GM19351 (cell line): ENCODE measurements around the gene MYO9A.

Experiments
- ATAC-seq: cut with Tn5 transposase; IDR thresholded peaks from one replicate; pipeline ENCODE4 v1.9.1; 2021; ENCODE audit warnings: mild to moderate bottlenecking, moderate library complexity; ENCODE audit not compliant: unreplicated experiment

Gene MYO9A

GRCh38 chr15:71970435-71970834 lies 147.5 kb downstream of the MYO9A start:
- no peak for ATAC-seq

GRCh38 chr15:71962537-71962936 lies 155.4 kb downstream of the MYO9A start:
- ATAC-seq = no peak

GRCh38 chr15:71957026-71957425 lies 160.9 kb downstream of the MYO9A start:
- ATAC-seq = no peak

- no peak for ATAC-seq
These were observed 166.8 kb downstream of the MYO9A start for GRCh38 chr15:71951134-71951533.

- no peak for ATAC-seq
These were observed 172.9 kb downstream of the MYO9A start for GRCh38 chr15:71945012-71945411.

GRCh38 chr15:71943806-71944205 lies 174.1 kb downstream of the MYO9A start:
- no peak for ATAC-seq

- no peak for ATAC-seq
These were observed 177.9 kb downstream of the MYO9A start for GRCh38 chr15:71939981-71940588.

- ATAC-seq = no peak
These were observed 180.2 kb downstream of the MYO9A start for GRCh38 chr15:71937650-71938311.

GRCh38 chr15:71934446-71934845 lies 183.5 kb downstream of the MYO9A start:
- ATAC-seq = no peak

- ATAC-seq = no peak
These were observed 185.3 kb downstream of the MYO9A start for GRCh38 chr15:71932689-71933088.

- no peak for ATAC-seq
These were observed 186.7 kb downstream of the MYO9A start for GRCh38 chr15:71931261-71931660.

GRCh38 chr15:71925145-71925544 lies 192.8 kb downstream of the MYO9A start:
- no peak for ATAC-seq

- no peak for ATAC-seq
These were observed 196.8 kb downstream of the MYO9A start for GRCh38 chr15:71921191-71921590.

- no peak for ATAC-seq
These were observed 197.4 kb downstream of the MYO9A start for GRCh38 chr15:71920573-71920972.

- no peak for ATAC-seq
These were observed 201.1 kb downstream of the MYO9A start for GRCh38 chr15:71916834-71917233.

GRCh38 chr15:71914092-71914491 lies 203.9 kb downstream of the MYO9A start:
- no peak for ATAC-seq

GRCh38 chr15:71899674-71900073 lies 218.3 kb downstream of the MYO9A start:
- no peak for ATAC-seq

GRCh38 chr15:71893691-71894090 lies 224.3 kb downstream of the MYO9A start:
- ATAC-seq = no peak

GRCh38 chr15:71892335-71892734 lies 225.6 kb downstream of the MYO9A start:
- no peak for ATAC-seq

- ATAC-seq = no peak
These were observed 226.9 kb downstream of the MYO9A start for GRCh38 chr15:71891026-71891425.

- ATAC-seq = no peak
These were observed 228.0 kb downstream of the MYO9A start for GRCh38 chr15:71889947-71890346.

GRCh38 chr15:71889385-71889784 lies 228.6 kb downstream of the MYO9A start:
- no peak for ATAC-seq

GRCh38 chr15:71888797-71889196 lies 229.2 kb downstream of the MYO9A start:
- ATAC-seq = no peak
